Femur (tissue), 1 donor: ENCODE data around the gene PHAX.
A peak's percentile ranks its signal among the peaks of the same experiment; 100 is the strongest.
"Not testable (repeated sequence)": the region's sequence is repeated elsewhere in the genome, so short reads cannot be mapped to it uniquely, and the experiment has no call there.

Experiments
- DNase-seq: peaks from one replicate; pipeline ENCODE4 v3.0.0-alpha.2; 2017

Gene PHAX

GRCh38 chr5:126605525-126605924, 4.8 kb downstream of the PHAX start:
- DNase-seq: no peak

GRCh38 chr5:126610160-126610559, 9.4 kb downstream of the PHAX start:
- no peak for DNase-seq

GRCh38 chr5:126610616-126611015, 9.9 kb downstream of the PHAX start:
- no peak for DNase-seq

GRCh38 chr5:126613941-126614592, 13.3 kb downstream of the PHAX start:
- DNase-seq: no peak

GRCh38 chr5:126615286-126615685, 14.5 kb downstream of the PHAX start:
- DNase-seq: no peak

- DNase-seq: not testable (repeated sequence)
Observed at GRCh38 chr5:126617603-126618002, 16.9 kb downstream of the PHAX start.

DNA sequence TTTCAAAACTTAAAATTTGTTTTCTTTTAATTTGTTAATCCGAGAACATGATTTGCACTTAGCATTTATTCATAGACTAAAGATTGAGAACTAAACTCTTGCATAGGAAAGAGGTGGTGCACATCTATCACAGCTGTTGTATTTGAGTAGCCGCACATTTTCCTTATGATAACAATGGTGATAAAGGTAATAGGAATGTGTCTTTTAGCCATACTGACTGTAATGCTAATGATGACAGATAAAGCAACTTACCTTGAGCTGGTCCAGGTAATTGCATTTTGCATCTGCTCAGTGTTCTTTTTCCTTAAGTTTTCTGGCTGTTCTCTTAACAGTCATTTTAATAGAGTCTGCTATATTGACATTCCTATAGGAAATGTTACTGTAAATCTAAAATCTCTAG, 19.0 kb downstream of the PHAX start:
- DNase-seq: no peak

GRCh38 chr5:126624534-126624933, 23.8 kb downstream of the PHAX start:
- no peak for DNase-seq

GRCh38 chr5:126628102-126628501, 27.4 kb downstream of the PHAX start:
- DNase-seq: no peak

DNA sequence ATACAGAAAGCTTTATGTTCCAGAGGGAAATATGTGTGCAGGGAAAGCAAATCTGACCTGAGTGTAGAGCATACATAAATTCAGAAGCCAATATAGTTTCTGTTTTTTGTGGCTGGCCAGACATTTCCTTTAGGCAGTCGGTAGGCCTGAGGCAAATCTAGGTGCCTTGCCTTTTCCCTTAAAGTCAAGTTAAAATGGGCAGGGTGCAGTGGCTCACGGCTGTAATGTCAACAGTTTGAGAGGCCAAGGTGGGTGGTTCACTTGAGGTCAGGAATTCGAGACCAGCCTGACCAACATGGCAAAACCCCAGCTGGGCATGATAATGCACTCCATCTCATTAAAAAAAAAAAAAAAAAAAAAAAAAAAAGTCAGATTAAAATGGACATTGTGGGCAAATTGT, 31.2 kb downstream of the PHAX start:
- DNase-seq: no peak

- no peak for DNase-seq
Observed at GRCh38 chr5:126633552-126633951, 32.8 kb downstream of the PHAX start.

DNA sequence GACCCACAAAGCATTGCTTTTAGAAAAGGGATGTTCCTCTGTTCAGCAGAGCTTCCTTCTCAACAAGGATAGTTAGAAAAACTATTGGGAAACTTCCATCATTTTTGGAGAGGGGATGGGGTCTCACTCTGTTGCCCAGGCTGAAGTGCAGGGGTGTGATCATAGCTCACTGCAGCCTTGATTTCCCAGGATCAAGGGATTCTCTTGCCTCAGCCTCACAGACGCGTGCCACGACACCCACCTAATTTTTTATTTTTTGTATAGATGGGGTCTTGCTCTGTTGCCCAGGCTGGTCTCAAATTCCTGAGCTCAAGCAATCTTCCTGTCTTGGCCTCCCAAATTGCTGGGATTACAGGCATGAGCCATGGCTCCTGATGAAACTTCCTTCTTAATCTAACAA, 34.8 kb downstream of the PHAX start:
- no peak for DNase-seq

- DNase-seq: no peak
Observed at GRCh38 chr5:126636956-126637355, 36.2 kb downstream of the PHAX start.

DNA sequence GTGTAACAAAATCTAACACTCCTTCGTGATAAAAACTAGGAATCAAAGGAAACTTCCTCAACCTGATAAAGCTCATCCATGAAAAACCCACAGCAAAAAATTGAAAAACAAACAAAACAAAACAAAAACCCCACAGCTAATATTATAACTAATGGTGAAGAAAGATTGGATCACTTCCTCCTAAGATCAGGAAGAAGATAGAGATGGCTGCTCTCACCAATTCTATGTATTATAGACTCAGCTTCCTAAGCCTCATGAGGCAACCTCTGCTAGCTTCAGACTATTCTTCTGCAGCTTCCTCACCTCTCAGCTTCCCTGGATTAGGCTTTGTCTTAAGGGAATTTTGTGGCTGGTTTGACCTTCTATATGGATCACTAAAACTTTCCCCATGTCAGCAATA, 40.1 kb downstream of the PHAX start:
- DNase-seq: no peak

DNA sequence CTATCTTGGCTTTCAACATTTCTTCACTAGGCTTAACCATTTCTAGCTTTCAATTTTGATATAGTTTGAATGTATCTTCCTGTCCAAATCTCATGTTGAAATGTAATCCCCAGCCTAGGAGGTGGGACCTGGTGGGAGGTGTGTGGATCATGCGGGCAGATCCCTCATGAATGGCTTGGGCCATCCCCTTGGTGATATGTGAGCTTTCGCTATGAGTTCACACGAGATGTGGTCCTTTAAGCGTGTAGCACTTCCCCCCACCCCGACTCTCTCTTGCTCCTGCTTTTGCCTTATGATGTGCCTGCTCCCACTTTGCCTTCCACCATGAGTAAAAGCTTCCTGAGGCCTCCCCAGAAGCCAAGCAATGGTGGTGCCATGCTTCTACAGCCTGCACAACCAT, 40.6 kb downstream of the PHAX start:
- DNase-seq: no peak

GRCh38 chr5:126645132-126645531, 44.4 kb downstream of the PHAX start:
- DNase-seq: no peak

DNA sequence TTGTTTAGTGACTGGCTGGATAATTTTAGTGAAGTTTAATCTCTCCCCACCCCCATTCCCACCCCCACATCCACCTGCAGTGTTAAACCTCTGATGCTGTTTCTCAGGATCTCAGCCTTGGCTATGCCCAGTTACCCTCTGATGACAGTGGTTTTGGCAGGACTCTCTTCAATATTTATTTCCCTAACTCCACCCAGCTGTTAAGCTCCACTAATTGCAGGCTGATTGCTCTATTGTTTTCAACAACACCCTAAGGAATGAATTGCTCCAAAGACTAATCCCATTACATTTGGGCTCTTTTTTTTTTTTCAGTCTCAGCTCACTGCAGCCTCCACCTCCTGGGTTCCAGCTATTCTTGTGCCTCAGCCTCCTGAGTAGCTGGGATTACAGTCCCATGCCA, 46.3 kb downstream of the PHAX start:
- DNase-seq: no peak

DNA sequence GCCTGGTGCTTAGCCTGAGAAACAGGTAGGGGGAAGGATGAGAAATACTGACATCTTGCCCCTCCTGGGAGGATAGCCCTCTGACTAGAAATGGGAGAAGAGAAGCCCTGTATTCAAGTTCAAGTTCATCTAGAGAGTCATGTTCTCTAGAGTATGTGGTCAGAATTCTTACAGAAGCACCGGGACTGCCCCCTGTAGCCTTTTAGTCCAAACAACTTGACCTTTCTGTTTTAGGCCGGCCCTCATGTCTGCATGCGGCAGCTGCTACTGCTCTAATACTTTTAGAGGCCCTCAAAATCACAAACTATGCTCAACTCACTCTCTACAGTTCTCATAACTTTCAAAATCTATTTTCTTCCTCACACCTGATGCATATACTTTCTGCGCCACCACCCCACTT, 47.7 kb downstream of the PHAX start:
- no peak for DNase-seq

DNA sequence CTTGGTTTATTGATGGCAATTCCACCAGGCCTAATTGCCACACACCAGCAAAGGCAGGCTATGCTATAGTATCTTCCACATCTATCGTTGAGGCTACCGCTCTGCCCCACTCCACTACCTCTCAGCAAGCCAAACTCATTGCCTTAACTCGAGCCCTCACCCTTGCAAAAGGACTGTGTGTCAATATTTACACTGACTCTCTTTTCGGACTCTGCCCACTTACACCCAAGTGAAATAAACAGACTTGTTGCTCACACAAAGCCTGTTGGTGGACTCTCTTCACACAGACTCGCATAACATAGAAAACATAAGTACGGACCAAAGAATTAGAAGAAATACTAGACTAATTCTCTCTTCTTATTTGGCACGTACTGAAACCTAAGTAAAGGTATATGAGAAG, 48.3 kb downstream of the PHAX start:
- not testable (repeated sequence) for DNase-seq

DNA sequence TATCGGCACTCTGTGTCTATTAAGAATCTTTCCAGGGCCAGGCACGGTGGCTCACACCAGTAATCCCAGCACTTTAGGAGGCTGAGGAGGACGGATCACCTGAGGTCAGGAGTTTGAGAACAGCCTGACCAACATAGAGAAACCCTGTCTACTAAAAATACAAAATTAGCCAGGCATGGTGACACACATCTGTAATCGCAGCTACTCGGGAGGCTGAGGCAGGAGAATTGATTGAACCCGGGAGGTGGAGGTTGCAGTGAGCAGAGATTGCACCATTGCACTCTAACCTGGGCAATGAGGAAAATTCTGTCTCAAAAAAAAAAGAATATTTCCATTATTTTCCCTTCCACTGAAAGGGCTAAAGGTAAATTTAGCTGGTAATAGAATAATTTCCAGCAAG, 49.0 kb downstream of the PHAX start:
- DNase-seq: not testable (repeated sequence)

- DNase-seq: no peak
Observed at GRCh38 chr5:126650463-126650862, 49.7 kb downstream of the PHAX start.

DNA sequence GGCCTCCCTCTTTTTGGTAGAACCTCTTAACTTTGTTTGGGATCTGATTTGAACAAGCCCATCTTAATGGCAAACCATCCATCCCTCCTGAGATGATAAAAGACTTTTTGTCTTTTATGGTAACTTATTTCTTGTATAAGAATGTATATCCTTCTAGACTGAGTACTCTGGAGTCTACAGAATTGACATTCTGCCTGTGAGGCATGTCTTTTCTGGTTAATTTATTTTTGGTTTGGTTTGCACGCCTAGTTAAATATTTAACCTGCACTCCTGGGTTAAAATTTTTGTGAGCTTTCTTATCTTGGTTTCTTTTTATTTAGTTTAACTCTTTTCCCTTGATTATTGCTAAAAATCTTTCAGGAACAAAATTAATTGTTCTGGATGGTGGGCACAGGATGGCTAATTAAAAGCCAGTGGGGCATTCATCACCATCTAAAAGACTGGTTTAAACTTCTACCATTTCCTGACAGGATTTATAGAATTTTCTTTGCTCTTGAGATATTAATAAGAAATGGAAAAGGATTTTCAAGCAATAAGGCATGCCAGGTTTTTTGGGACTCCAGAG, 50.3 kb downstream of the PHAX start:
- no peak for DNase-seq

GRCh38 chr5:126656401-126657007, 55.8 kb downstream of the PHAX start:
- peak; percentile 24 for DNase-seq

- DNase-seq: no peak
Observed at GRCh38 chr5:126658561-126658960, 57.8 kb downstream of the PHAX start.
